Measurements from ENCODE around the gene SAFB. TPM values are rescaled to one million over a fixed set of nuclear protein-coding genes. Genes with fewer than 3 reads are reported as not detected.

Gene SAFB
- polyA plus RNA-seq, 4 donors: 44.0 to 105 (median 55.4) TPM

- no peaks in the 10 kb centered on the region for H3K27me3 ChIP-seq (ENCODE audit: control insufficient read depth in 3 of 3, insufficient read depth in 3 of 3, low read length in 3 of 3)
- no peak overlapping the region for H3K4me3 ChIP-seq (ENCODE audit: low read depth in 1 of 3, low read length in 3 of 3)
- no peak overlapping the region for H3K27ac ChIP-seq (ENCODE audit: low read depth in 1 of 3, low read length in 2 of 3)
- DNase-seq (no peak), FAIRE-seq (no peak)
- no peaks in the 10 kb centered on the region for H3K4me1 ChIP-seq (ENCODE audit: control insufficient read depth in 3 of 3, insufficient read depth in 2 of 3, low read depth in 1 of 3, low read length in 2 of 3)
- whole genome bisulfite sequencing, 3 donors: 96 to 98% (median 96%) methylated on average over 39 to 40 of the region's 40 CpGs
- peaks cover 0 to 5% of the 10 kb centered on the region in 2 donors for H3K9me3 ChIP-seq (ENCODE audit: control insufficient read depth in 2 of 2, insufficient read depth in 1 of 2, low read depth in 1 of 2, low read length in 1 of 2)
- peaks cover 15 to 82% (median 15%) of the 10 kb centered on the region in 3 donors for H3K36me3 ChIP-seq (ENCODE audit: control insufficient read depth in 3 of 3, insufficient read depth in 2 of 3, low read depth in 1 of 3, low read length in 3 of 3)
These were observed 81.2 kb downstream of the SAFB start for GRCh38 chr19:5703819-5704818.

GRCh38 chr19:5705552-5705951 is 82.7 kb downstream of the SAFB start:
- no peak overlapping the region for H3K27ac ChIP-seq (ENCODE audit: low read depth in 1 of 3, low read length in 2 of 3)
- no peak for DNase-seq
- H3K4me3 ChIP-seq (ENCODE audit: low read depth in 1 of 3, low read length in 3 of 3): no peak overlapping the region
- H3K9me3 ChIP-seq (ENCODE audit: control insufficient read depth in 2 of 2, insufficient read depth in 1 of 2, low read depth in 1 of 2, low read length in 1 of 2): peaks cover 0 to 5% of the 10 kb centered on the region in 2 donors
- H3K27me3 ChIP-seq (ENCODE audit: control insufficient read depth in 3 of 3, insufficient read depth in 3 of 3, low read length in 3 of 3): no peaks in the 10 kb centered on the region
- no peak for FAIRE-seq
- peaks cover 14 to 79% (median 16%) of the 10 kb centered on the region in 3 donors for H3K36me3 ChIP-seq (ENCODE audit: control insufficient read depth in 3 of 3, insufficient read depth in 2 of 3, low read depth in 1 of 3, low read length in 3 of 3)
- WGBS, 3 donors: 89 to 93% (median 92%) methylated on average over 16 of the region's 16 CpGs
- no peaks in the 10 kb centered on the region for H3K4me1 ChIP-seq (ENCODE audit: control insufficient read depth in 3 of 3, insufficient read depth in 2 of 3, low read depth in 1 of 3, low read length in 2 of 3)

- Histone ChIP-seq H3K4me3 (ENCODE audit: low read depth in 1 of 3, low read length in 3 of 3) (no peak overlapping the region), H3K27me3 (ENCODE audit: control insufficient read depth in 3 of 3, insufficient read depth in 3 of 3, low read length in 3 of 3) (no peaks in the 10 kb centered on the region), H3K4me1 (ENCODE audit: control insufficient read depth in 3 of 3, insufficient read depth in 2 of 3, low read depth in 1 of 3, low read length in 2 of 3) (no peaks in the 10 kb centered on the region), H3K9me3 (ENCODE audit: control insufficient read depth in 2 of 2, insufficient read depth in 1 of 2, low read depth in 1 of 2, low read length in 1 of 2) (no peaks in the 10 kb centered on the region), H3K27ac (ENCODE audit: low read depth in 1 of 3, low read length in 2 of 3) (no peak overlapping the region), H3K36me3 (ENCODE audit: control insufficient read depth in 3 of 3, insufficient read depth in 2 of 3, low read depth in 1 of 3, low read length in 3 of 3) (peaks cover 20 to 85% (median 24%) of the 10 kb centered on the region in 3 donors)
- DNase-seq: no peak
- 95 to 97% (median 95%) methylated on average over 35 of the region's 35 CpGs for WGBS, 3 donors
- no peak for FAIRE-seq
These were observed 84.1 kb downstream of the SAFB start for GRCh38 chr19:5706876-5707573.

GRCh38 chr19:5707576-5708575 is 85.0 kb downstream of the SAFB start:
- WGBS, 3 donors: 94 to 96% (median 95%) methylated on average over 34 to 37 of the region's 37 CpGs

DNA sequence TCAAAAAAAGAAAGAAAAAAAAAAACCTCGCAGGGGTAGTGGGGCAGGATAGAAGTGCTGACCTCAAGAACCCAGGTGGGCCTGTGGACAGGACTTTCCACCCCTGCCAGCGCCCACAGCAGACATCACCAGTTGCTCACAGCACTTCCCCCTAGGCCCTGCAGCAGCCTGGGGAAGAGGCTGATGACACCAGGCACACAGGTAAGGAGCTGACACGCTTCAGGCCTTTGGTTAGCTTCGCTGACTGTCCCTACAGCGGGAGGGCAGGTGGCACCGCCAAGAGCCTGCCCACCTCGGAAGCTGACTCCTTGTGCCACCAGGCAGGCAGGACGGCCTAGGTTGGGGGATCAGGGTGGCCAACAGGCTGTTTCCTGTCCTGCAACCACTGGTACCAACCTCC is 88.1 kb downstream of the SAFB start:
- FAIRE-seq: no peak
- H3K36me3 ChIP-seq (ENCODE audit: control insufficient read depth in 3 of 3, insufficient read depth in 2 of 3, low read depth in 1 of 3, low read length in 3 of 3): peaks cover 11 to 79% (median 18%) of the 10 kb centered on the region in 3 donors

More at GRCh38 chr19:5707576-5708575, 85.0 kb downstream of the SAFB start:
- FAIRE-seq (no peak), DNase-seq (no peak)
- H3K4me1 ChIP-seq (ENCODE audit: control insufficient read depth in 3 of 3, insufficient read depth in 2 of 3, low read depth in 1 of 3, low read length in 2 of 3): no peaks in the 10 kb centered on the region
- peaks cover 22 to 94% (median 24%) of the 10 kb centered on the region in 3 donors for H3K36me3 ChIP-seq (ENCODE audit: control insufficient read depth in 3 of 3, insufficient read depth in 2 of 3, low read depth in 1 of 3, low read length in 3 of 3)
- H3K27me3 ChIP-seq (ENCODE audit: control insufficient read depth in 3 of 3, insufficient read depth in 3 of 3, low read length in 3 of 3): no peaks in the 10 kb centered on the region
- no peak overlapping the region for H3K4me3 ChIP-seq (ENCODE audit: low read depth in 1 of 3, low read length in 3 of 3)
- no peaks in the 10 kb centered on the region for H3K9me3 ChIP-seq (ENCODE audit: control insufficient read depth in 2 of 2, insufficient read depth in 1 of 2, low read depth in 1 of 2, low read length in 1 of 2)
- no peak overlapping the region for H3K27ac ChIP-seq (ENCODE audit: low read depth in 1 of 3, low read length in 2 of 3)

DNA sequence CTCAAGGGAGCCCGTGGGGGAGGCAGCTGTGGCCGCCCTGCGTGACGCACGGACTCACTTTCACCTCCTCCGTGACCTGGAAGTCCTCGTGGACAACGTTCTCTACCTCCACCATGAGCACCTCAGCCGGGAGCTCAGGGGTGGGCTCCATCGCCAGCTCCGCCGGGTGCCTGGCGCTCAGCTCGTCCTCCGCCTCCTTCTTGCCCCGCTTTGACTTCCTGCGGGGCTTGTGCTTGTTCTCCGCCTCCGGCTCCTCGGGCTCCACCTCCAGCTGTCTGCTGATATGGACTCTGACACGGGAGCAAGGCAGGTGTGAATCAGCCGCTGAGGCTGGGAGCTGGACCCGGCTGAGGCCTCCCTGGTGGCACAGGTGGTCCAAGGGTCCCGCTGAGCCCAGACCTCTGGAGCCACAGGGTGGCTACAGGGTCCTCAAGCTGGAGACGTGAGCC is 88.9 kb downstream of the SAFB start:
- WGBS, 3 donors: 73 to 86% (median 78%) methylated on average over 25 of the region's 25 CpGs
- Histone ChIP-seq H3K27ac (ENCODE audit: low read depth in 1 of 3, low read length in 2 of 3) (no peak overlapping the region), H3K36me3 (ENCODE audit: control insufficient read depth in 3 of 3, insufficient read depth in 2 of 3, low read depth in 1 of 3, low read length in 3 of 3) (peaks cover 11 to 72% (median 18%) of the 10 kb centered on the region in 3 donors), H3K4me3 (ENCODE audit: low read depth in 1 of 3, low read length in 3 of 3) (no peak overlapping the region), H3K9me3 (ENCODE audit: control insufficient read depth in 2 of 2, insufficient read depth in 1 of 2, low read depth in 1 of 2, low read length in 1 of 2) (no peaks in the 10 kb centered on the region), H3K27me3 (ENCODE audit: control insufficient read depth in 3 of 3, insufficient read depth in 3 of 3, low read length in 3 of 3) (no peaks in the 10 kb centered on the region), H3K4me1 (ENCODE audit: control insufficient read depth in 3 of 3, insufficient read depth in 2 of 3, low read depth in 1 of 3, low read length in 2 of 3) (no peaks in the 10 kb centered on the region)
- DNase-seq (no peak), FAIRE-seq (no peak)

More for the DNA sequence above, 88.1 kb downstream of the SAFB start:
- no peak for DNase-seq
- 91 to 96% (median 93%) methylated on average over 8 of the region's 8 CpGs for WGBS, 3 donors
- Histone ChIP-seq H3K4me1 (ENCODE audit: control insufficient read depth in 3 of 3, insufficient read depth in 2 of 3, low read depth in 1 of 3, low read length in 2 of 3) (no peaks in the 10 kb centered on the region), H3K4me3 (ENCODE audit: low read depth in 1 of 3, low read length in 3 of 3) (no peak overlapping the region), H3K27me3 (ENCODE audit: control insufficient read depth in 3 of 3, insufficient read depth in 3 of 3, low read length in 3 of 3) (no peaks in the 10 kb centered on the region), H3K27ac (ENCODE audit: low read depth in 1 of 3, low read length in 2 of 3) (no peak overlapping the region), H3K9me3 (ENCODE audit: control insufficient read depth in 2 of 2, insufficient read depth in 1 of 2, low read depth in 1 of 2, low read length in 1 of 2) (no peaks in the 10 kb centered on the region)

- no peak overlapping the region for H3K4me3 ChIP-seq (ENCODE audit: low read depth in 1 of 3, low read length in 3 of 3)
- peaks cover 0 to 5% (median 4%) of the 10 kb centered on the region in 3 donors for H3K4me1 ChIP-seq (ENCODE audit: control insufficient read depth in 3 of 3, insufficient read depth in 2 of 3, low read depth in 1 of 3, low read length in 2 of 3)
- H3K9me3 ChIP-seq (ENCODE audit: control insufficient read depth in 2 of 2, insufficient read depth in 1 of 2, low read depth in 1 of 2, low read length in 1 of 2): no peaks in the 10 kb centered on the region
- H3K27me3 ChIP-seq (ENCODE audit: control insufficient read depth in 3 of 3, insufficient read depth in 3 of 3, low read length in 3 of 3): no peaks in the 10 kb centered on the region
- FAIRE-seq (no peak), DNase-seq (no peak)
- 93 to 96% (median 94%) methylated on average over 9 of the region's 9 CpGs for WGBS, 3 donors
- H3K27ac ChIP-seq (ENCODE audit: low read depth in 1 of 3, low read length in 2 of 3): no peak overlapping the region
- H3K36me3 ChIP-seq (ENCODE audit: control insufficient read depth in 3 of 3, insufficient read depth in 2 of 3, low read depth in 1 of 3, low read length in 3 of 3): peaks cover 7 to 69% (median 15%) of the 10 kb centered on the region in 3 donors
These were observed 90.3 kb downstream of the SAFB start for GRCh38 chr19:5713228-5713627.

All from small intestine (tissue), 7 donors.